ENCODE data around the gene HOXB2. TPM values are rescaled to one million over a fixed set of nuclear protein-coding genes. Genes with fewer than 3 reads are reported as not detected.

Gene HOXB2
- polyA plus RNA-seq, 1 donor from 2014 or later, result not detected

- Histone ChIP-seq H3K4me2 (ENCODE audit: low read length) (no peak overlapping the region), H3K9me3 (ENCODE audit: low read length) (no peaks in the 10 kb centered on the region), H3K4me3 (ENCODE audit: low read length) (no peak overlapping the region), H4K20me1 (ENCODE audit: insufficient read depth) (no peaks in the 10 kb centered on the region), H3F3A (ENCODE audit: insufficient read depth, low read length, poor library complexity, severe bottlenecking) (no peaks in the 10 kb centered on the region), H3K27ac (ENCODE audit: low read length) (no peak overlapping the region), H3K9ac (ENCODE audit: low read length) (no peak overlapping the region), H3K36me3 (ENCODE audit: insufficient read depth, low read length) (no peaks in the 10 kb centered on the region), H3K27me3 (ENCODE audit: insufficient read depth, low read depth, low read length) (peaks cover 62% of the 10 kb centered on the region), H2AFZ (ENCODE audit: low read depth, low read length) (no peak overlapping the region), H3K9me2 (ENCODE audit: insufficient read depth, low read length) (no peaks in the 10 kb centered on the region), H3K79me2 (replicated peaks; ENCODE audit: insufficient read depth, low read length) (no peaks in the 10 kb centered on the region)
- no peak for TF ChIP-seq CTCF (IDR thresholded peaks at IDR 0.05; ENCODE audit: poor library complexity, severe bottlenecking)
- no peak for TF ChIP-seq EZH2 (IDR thresholded peaks at IDR 0.05; ENCODE audit: borderline replicate concordance, insufficient read depth, low read length, poor library complexity, severe bottlenecking)
- no peak for TF ChIP-seq REST (IDR thresholded peaks at IDR 0.05; ENCODE audit: borderline replicate concordance)
- no peak for TF ChIP-seq MXI1 (conservative IDR thresholded peaks at IDR 0.05; ENCODE audit: poor library complexity, severe bottlenecking)
- no peak for TF ChIP-seq SMC3 (conservative IDR thresholded peaks at IDR 0.05; ENCODE audit: poor library complexity)
- no peak for TF ChIP-seq POLR2AphosphoS5 (IDR thresholded peaks at IDR 0.05)
- no peak for TF ChIP-seq TAF1 (IDR thresholded peaks at IDR 0.05; ENCODE audit: low read depth)
- TF ChIP-seq EP300 (conservative IDR thresholded peaks at IDR 0.05; ENCODE audit: poor library complexity, severe bottlenecking), result no peak
- TF ChIP-seq RAD21 (conservative IDR thresholded peaks at IDR 0.05), result no peak
These were observed 31.8 kb downstream of the HOXB2 start for GRCh38 chr17:48513097-48513496.

- H3K9me2 ChIP-seq (ENCODE audit: insufficient read depth, low read length), result no peaks in the 10 kb centered on the region
- no peak overlapping the region for H2AFZ ChIP-seq (ENCODE audit: low read depth, low read length)
- H3K36me3 ChIP-seq (ENCODE audit: insufficient read depth, low read length), result no peaks in the 10 kb centered on the region
- no peaks in the 10 kb centered on the region for H4K20me1 ChIP-seq (ENCODE audit: insufficient read depth)
- no peaks in the 10 kb centered on the region for H3K79me2 ChIP-seq (replicated peaks; ENCODE audit: insufficient read depth, low read length)
- no peak overlapping the region for H3K4me2 ChIP-seq (ENCODE audit: low read length)
- H3K27me3 ChIP-seq (ENCODE audit: insufficient read depth, low read depth, low read length), result peaks cover 46% of the 10 kb centered on the region
- H3K4me3 ChIP-seq (ENCODE audit: low read length), result no peak overlapping the region
- H3K27ac ChIP-seq (ENCODE audit: low read length), result no peak overlapping the region
- TF ChIP-seq SMC3 (conservative IDR thresholded peaks at IDR 0.05; ENCODE audit: poor library complexity) (no peak), EZH2 (IDR thresholded peaks at IDR 0.05; ENCODE audit: borderline replicate concordance, insufficient read depth, low read length, poor library complexity, severe bottlenecking) (no peak), MXI1 (conservative IDR thresholded peaks at IDR 0.05; ENCODE audit: poor library complexity, severe bottlenecking) (no peak), RAD21 (conservative IDR thresholded peaks at IDR 0.05) (no peak), CTCF (IDR thresholded peaks at IDR 0.05; ENCODE audit: poor library complexity, severe bottlenecking) (no peak), TAF1 (IDR thresholded peaks at IDR 0.05; ENCODE audit: low read depth) (no peak), POLR2AphosphoS5 (IDR thresholded peaks at IDR 0.05) (no peak)
- no peaks in the 10 kb centered on the region for H3F3A ChIP-seq (ENCODE audit: insufficient read depth, low read length, poor library complexity, severe bottlenecking)
- H3K9me3 ChIP-seq (ENCODE audit: low read length), result no peaks in the 10 kb centered on the region
- no peak overlapping the region for H3K9ac ChIP-seq (ENCODE audit: low read length)
These were observed 33.9 kb downstream of the HOXB2 start for GRCh38 chr17:48510761-48511604.
